Caki2 (cell line): ENCODE data around the gene ESAM. TPM values are rescaled to one million over a fixed set of nuclear protein-coding genes. Genes with fewer than 3 reads are reported as not detected.

Experiments used
- DNase-seq: peaks from one replicate; pipeline ENCODE4 v3.0.0-alpha.2; 2015; ENCODE audit warnings: low read depth
- in situ Hi-C: cut with HindIII; loops from 2 replicates; pipeline ENCODE4 v1.10.0; 2016; ENCODE audit warnings: low sequenced_read_pairs, low pct_unique_long_range_greater_than_20kb, mixed read lengths
- total RNA-seq: library from RNA; depleted of rRNA; stranded (reverse); fragments of >200 nt; shearing (Covaris generic); gene quantifications from 2 replicates; pipeline ENCODE4 v1.2.3, GENCODE V29; 2014; ENCODE audit warnings: low replicate concordance

Gene ESAM
- total RNA-seq, 1 experiment from 2014 or later: 2.5 TPM

GRCh38 chr11:124756753-124757227 is 5.3 kb downstream of the ESAM start:
- in situ Hi-C loops: no loop called here
- no peak for DNase-seq

DNA sequence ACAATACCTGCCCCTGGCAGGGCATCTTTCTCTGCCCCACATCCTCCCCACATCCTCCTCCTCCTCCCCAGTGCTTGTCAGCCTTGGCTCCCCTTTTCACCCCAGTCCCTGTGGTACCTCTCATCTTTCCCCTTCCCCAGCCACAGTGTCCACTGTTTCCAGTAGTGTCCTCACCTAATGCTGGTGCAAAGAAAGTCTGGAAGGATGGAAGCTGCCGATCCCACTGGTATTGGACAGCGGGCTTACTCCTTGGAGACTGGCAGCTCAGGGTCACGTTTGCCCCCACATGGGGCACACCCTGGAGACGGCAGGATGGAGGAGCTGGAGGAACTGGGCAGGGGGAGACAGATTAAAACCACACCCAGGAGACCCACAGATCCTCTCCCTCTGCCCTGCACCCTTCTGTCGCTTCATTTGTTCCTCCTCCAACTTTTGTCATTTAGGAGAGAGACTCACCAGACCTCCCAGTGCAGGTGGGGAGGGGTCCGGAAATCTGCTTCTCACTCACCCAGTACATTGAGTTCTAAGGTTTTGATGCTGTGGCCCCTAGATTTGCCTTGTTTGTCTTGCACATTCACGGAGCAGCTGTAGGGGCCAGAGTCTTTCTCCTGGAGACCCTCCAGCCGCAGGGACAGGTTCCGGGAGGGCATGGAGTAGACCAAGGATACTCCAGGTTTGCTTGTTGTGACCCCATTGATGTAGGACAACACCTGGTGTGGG is 5.9 kb downstream of the ESAM start:
- in situ Hi-C loops: no loop called here

DNA sequence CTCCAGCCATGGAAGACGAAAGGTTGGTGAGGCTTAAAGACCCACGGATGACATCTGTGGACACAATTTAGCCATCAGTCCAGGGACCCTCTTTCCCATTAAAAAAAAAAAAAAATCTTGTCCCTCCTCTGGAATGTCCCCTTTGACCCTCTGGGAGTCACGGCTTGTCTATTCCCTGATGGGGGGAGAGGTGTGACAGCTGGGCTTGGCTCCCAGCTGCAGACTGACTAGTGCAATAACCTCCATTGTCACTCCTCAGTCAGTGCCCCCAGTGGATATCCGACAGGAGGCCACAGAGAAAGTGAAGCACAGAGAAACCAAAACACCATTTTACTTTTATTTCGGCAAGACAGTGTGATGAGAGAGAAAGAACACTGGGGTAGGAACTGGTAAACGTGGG is 7.4 kb downstream of the ESAM start:
- in situ Hi-C loops: no loop called here
- DNase-seq: no peak

More for the DNA sequence above, 5.9 kb downstream of the ESAM start:
- DNase-seq: no peak

DNA sequence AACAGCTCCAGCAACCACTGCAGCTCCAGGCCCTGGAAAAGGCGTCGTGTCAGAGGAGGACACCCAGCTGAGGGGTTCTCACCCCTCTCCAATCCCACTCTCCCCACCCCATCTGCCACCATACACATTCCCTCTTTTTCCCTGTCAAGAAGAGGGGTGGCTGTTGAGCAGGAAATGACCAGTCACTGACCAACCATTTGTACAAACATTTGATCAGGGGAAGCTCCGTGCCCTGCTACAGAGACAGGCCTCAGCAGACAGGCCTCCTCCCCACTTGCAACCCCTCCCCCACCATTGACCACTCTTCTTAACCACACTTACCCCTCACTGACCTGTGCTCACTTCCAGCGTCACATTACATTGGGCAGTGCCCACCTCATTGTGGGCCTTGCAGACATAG is 7.8 kb downstream of the ESAM start:
- no peak for DNase-seq
- in situ Hi-C loops: no loop called here

GRCh38 chr11:124753624-124754023 is 8.5 kb downstream of the ESAM start:
- in situ Hi-C loops: no loop called here
- DNase-seq: no peak

GRCh38 chr11:124753205-124753604 is 8.9 kb downstream of the ESAM start:
- in situ Hi-C loops: no loop called here
- no peak for DNase-seq

DNA sequence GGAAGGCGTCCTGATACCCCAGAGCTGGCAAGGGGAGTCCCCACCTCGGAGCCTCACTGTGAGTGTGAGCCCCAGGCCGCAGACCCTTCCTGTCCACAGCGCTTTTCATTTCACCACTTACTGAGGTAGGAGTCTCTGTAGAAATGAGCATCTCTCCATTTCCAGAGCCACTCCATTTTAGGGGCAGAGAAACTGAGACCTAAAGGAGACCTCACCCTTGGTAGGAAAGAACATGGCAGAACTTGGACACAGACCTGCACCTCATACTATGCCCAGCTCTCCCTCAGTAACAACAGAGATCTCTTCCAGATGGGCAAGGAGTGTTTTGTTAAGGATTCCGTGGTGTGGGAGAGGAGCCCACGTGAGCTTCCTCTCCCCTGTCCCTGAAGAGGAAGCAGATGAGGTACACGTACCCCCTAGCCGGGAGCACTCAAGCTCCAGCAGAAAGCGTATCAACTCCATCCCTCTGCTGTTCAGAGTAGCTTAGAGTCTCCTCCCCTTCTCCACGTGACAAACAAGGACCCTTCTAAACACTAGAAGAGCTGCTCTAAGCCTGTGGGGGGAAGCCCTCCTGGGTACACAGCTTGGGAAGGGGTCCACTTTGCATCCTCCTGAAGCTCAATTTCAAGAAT is 9.5 kb downstream of the ESAM start:
- DNase-seq: no peak
- in situ Hi-C loops: no loop called here

- in situ Hi-C loops: no loop called here
- DNase-seq: no peak
Observed at GRCh38 chr11:124751741-124752470, 10.2 kb downstream of the ESAM start, which contains the start of gene VSIG2. Gene VSIG2 (minus strand): TSS chr11:124752255. CDS start chr11:124752137, 118 bp downstream.

GRCh38 chr11:124751391-124751740 is 10.7 kb downstream of the ESAM start:
- no peak for DNase-seq
- in situ Hi-C loops: no loop called here

DNA sequence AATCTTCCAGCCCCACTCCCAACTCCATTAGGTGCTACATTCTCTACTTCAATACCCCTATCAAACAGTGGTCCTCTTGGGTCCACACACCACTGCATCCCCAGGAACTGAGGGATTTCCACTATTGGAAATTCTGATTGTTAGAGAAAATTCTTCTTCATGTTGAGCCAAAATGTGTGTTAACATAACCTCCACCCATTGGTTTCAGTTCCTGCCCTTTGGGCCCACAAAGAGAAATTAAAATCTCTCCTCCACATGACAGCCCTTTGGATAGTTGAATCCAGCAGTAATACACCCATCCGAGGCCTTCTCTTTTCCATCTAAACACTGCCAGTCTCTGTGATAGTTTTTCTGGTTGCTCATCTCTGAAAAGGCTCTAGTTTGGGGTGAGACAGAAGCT is 12.2 kb downstream of the ESAM start:
- DNase-seq: no peak
- in situ Hi-C loops: no loop called here

DNA sequence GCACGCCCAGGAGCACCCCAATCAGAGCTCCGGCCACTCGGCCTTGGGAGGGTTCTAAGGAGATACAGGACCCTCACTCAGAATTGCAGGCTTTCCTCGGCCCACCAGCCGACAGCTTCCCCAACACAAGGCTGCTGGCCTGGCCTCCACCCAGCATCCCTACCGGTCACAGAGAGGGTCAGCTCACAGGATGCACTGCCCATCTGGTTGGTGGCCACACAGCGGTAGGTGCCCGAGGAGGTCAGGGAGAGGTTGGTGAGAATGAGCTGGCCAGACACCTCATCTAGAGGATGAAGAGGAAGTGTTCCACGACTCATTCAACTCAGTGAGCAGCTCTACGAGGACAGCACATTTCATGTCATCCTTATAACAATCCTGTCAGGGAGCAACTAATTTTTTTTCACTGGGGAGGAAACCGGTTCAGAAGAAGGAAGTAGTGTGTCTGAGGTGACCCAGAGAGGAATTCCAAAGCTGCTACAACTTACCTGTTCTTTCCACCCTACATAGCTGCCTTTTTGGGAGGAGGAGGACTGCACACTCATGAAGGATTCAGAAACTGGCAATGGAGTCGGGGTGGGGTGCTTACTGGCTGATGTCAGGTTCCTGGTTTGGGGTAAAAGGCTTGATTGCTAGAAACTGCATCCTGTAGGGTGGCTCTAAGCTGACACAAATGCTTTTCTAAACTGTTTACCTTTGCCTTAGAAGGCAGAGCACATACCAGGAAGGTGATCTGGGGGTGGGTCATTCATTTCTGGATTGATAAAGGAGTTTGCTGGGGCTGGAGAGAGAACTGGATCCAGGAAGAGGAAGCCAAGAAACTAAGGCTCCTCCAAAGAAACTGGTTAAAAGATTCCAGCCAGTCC is 13.4 kb downstream of the ESAM start:
- in situ Hi-C loops: no loop called here
- DNase-seq: no peak

- DNase-seq: no peak
- in situ Hi-C loops: no loop called here
Observed at GRCh38 chr11:124748100-124748418, 14.0 kb downstream of the ESAM start.

DNA sequence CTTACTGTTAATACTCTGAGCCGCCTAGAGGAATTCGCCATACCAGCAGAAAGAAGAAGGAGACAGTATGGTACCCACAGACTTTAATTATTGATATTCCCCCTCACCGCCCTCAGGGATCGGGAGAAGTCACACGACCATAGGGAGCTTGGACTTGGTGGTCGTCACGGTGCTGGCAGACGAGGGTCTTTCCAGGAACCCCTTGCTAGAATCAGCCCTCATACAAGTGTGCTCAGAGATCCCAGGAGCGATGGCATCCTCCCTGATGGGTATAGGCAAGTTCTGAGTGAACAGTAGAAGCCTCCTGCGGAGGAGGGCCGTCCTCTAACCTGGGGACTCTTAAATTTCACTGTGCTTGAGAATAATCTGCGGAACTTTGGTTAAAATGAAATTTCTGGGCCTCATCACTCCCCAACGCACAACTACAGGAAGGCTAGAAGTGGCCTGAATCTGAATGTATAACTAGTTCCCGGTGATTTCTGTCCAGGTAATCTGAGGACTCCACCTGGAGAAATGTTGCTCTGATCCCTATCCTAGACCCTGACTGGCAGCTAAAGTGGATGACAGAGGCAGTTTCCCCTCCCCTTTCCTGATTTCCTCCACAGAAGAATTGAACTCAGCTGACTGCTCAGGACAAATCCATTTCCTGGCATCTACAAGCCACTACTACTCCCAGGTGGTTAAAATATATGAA is 14.5 kb downstream of the ESAM start:
- in situ Hi-C loops: no loop called here
- DNase-seq: no peak

DNA sequence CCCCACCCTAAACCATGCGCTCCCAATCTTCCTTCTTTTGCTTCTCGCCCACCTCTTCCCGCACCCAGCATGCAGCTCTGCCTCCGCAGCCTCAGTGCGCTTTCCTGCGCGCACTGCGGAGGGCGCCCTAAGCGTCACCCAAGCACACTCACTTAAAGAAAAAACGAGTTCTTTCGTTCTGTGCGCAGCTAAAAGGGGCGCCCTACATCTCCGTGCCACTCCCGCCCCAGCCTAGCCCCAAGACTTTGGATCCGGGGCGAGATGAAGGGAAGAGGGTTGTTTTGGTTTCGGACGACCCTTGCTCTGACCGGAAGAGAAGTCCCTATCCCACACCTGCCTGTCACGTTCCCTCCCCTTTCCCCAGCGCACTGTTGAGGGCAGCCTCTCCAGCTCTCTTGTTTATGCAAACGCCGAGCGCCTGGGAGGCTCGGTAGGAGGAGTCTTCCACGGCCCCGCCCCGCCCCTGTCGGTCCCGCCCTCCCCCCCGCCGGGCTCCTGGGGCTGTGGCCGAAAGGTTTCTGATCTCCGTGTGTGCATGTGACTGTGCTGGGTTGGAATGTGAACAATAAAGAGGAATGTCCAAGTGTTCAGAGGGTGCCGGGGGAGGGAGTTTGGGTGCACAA is 15.4 kb downstream of the ESAM start:
- DNase-seq: peak; percentile 77

GRCh38 chr11:124745835-124746620 is 16.1 kb downstream of the ESAM start:
- in situ Hi-C loops: no loop called here
- DNase-seq: no peak

More for the DNA sequence above, 15.4 kb downstream of the ESAM start:
- in situ Hi-C loops: no loop called here

- no peak for DNase-seq
- in situ Hi-C loops: no loop called here
Observed at GRCh38 chr11:124745270-124745834, 16.7 kb downstream of the ESAM start.

GRCh38 chr11:124743050-124743449 is 19.0 kb downstream of the ESAM start:
- no peak for DNase-seq
- in situ Hi-C loops: no loop called here
